ENCODE results near the gene VPS26C.

Gene VPS26C

DNA sequence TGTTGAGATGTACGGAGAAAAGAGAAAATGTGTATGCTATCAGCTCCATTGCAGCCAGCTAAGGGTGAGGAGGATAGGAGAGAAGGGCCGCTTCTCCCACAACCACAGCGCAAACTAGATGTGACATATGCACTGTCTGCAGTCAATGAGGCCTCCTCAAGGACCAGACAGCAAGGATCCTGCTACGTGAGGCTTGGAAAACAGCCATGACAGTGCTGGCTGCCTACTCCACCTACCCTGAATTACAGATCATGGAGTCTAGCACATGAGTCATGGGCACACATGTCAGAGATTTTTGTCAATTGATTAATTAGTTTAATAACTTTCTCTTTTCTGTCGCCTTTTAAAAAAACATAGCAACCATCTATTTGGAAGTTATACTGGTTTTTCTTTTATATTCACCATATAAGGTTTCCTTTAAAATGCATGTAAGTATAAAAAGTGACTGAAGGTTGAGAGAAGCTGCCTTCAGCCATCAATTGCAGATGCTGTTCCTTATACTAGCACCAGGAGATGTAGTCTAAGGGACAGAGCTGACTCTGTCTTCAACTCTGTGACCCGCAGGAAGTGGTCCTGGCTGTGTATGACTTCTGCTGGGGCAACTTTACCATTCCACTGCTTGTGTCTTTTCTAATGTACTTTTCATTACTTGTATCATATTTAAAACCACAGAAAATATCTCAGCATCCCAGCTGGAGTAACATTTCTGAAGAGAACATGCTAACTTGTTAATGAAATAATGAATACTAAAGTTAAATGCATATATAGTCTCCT lies 3.1 kb downstream of the VPS26C start:
- DNase-seq = no peak

DNA sequence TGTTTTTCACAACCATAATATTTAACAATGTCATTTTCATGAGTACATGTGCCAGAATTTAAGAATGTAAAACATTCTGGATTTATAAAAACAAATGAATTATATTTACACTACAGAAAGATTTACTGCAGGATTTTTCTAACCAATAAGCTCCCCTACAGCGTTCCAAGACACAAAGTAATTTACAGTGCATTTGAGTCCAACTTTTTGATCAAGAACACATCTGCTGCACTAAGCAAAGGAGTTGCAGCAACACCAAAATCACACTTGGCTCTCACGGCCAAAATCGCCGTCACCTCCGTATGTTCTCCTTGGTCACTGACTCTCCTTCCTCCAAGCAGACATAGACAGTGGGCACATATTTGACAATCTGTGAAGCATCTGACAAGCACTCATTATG lies 7.7 kb downstream of the VPS26C start:
- no peak for DNase-seq

DNA sequence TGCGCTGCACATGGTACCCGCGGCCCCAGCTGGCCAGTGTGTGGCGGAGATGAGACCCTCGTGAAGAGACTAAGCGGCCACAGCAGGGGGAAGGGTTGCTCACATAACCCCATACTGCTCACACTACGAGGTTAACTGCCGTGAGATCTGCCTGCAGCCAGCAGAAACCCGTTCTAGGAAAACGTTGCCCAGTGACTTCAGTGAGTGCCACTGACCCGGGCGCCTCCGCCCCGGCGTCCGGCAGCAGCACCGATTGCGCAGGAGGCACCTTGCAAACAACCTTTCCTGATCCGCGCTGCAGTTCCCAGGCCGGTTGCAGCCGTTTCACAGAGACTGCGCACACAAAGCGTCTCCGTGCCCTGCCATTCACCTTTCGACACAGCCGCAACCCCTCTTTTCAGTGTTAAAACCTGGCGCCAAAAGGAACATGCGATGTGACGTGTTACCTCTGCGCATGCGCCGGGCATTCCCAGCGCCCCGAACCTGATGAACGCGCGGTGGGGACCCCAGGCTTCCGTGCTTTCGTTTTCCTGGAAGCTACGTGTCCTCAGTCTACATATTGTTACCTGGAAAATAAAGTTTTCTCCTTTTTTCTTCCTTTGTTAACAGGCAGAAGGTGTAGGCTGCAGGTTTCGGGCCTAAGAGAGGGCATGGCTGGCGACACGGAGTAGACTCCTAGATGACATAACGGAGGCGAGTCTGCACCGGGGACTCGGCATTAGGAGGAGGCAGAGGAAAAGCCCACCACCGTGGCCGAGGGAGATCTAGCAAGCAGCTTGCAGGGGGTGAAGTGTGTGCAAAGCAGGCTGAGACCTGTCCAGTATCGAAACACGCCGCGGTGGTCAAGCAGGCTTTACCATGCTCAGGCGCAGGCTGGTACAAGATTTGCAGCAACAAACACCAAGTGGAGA lies 8.9 kb downstream of the VPS26C start:
- DNase-seq = peak; percentile 81

DNA sequence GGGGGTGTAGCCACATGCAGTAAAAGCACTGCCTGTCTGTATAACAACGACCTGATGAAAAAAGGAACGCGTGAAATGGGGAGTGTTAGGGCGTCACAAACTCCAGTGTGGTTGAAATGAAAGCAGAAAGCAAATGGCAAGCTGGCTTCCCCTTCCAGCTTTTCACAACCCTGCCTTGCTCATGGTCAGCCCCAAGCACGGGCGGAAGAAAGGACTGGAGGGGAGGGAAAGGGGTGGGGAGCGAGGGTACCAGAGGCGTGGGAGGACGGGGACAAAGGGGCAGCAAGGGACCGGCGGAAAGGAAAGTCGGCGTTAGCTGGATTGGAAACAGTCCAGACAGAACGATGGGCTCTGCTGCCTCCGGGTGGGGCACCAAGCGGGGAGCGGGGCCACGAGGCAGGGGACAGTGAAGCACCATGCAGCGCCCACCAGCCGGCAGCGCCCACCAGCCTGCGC lies 9.6 kb downstream of the VPS26C start:
- peak; percentile 59 for DNase-seq

DNA sequence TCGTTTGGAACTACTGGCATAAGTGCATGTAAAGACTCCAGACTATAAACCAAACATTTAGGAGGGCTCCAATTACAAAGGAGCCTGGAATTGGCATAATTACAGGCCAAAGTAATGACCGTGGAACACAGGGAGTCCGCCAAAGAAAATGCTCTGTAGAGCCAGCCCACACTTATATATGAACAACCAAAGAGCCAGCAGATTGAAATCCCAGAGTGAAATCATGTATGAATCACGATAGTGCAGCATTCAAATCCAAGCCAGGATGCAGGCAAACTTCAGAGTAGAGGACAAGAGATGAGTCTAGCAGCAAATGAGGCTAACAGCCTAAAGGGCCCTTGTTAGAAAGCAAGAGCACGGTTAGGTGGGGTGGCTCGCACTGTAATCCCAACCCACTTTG lies 13.1 kb downstream of the VPS26C start:
- DNase-seq = no peak

DNA sequence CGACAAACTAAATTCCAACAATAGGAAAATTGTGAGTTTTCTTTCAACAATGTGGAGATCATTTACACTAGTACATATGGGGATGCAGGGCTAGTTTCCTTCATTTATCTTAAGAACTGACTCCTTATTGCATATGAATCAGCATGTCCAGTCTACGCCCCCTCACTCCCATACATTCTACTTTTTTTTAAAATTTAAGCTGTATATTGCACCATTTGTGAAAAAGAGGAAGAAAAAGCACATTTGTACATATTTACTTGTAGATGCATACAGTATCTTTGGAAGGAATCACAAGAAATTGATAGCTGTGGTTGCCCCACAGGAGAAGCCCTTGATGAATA lies 15.9 kb downstream of the VPS26C start:
- DNase-seq = no peak

DNA sequence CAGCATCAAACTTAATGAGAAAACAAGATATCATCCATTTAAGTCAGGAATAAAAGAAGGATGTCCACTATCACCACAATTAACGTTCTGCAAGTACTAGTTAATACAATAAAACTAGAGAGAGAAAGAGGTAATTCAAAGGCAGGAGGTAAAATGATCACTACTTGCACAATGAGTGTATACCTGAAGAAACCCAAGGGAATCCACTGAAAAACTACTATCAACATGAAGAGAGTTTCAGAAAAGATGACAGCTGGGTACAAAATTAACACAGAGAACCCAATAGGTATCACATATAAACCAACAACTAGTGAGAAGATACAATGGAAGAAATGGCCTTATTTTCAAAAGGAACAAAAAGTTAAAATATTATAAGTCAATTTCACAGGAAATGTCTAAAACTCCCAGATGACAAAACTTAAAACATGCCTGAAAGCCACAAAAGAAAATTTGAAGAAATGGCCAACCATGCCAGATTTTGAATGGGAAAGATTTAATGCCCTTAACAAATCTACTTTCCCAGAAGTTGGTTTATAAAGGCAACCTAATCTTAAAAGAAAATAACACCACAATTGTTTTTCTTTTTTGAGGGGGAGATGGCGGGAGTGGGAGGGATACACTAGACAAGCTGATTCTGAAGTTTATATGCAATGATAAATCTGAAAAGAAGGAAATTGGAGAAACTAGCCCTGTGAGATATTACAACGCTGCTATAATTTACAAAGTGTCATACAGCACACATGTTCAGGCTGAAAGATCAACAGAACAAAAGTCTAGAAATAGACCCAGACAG lies 17.8 kb downstream of the VPS26C start:
- DNase-seq = no peak

DNA sequence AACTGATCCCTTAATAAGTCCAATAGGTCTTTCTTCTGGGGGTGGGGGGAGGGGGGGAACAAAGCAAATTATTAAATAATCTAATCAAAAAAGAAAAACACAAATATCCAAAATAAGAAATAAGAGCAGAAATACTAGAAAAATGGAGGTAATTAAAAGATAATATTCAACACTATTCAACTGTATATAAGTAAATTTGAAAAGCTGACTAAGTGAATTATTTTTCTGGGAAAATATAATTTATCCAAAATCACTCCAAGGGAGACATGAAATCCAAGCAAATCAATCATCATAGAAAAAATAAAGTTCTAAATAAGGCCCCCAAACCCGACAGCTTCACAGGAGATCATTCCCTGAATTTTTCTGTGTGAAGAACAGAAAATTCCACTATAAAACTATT lies 18.8 kb downstream of the VPS26C start:
- DNase-seq = no peak

DNA sequence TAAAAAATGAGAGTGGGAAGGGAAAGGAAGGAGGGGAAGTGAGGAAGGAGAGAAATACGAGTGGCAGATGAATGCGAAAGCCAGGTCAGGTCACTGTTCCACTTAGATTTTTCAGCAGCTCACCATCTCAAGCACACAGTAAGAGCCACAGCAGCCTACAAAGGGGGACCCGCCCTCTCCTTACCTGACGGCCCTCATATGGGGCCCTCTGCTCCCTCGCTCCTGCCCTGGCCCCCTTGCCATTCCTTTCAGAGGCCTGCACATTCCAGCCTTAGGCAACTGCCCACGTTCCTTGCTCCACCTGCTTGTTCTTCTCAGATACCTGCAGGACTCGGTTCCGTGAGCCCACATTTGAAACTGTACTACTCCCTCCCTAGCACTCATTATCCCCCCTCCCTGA lies 22.0 kb downstream of the VPS26C start:
- DNase-seq = no peak

DNA sequence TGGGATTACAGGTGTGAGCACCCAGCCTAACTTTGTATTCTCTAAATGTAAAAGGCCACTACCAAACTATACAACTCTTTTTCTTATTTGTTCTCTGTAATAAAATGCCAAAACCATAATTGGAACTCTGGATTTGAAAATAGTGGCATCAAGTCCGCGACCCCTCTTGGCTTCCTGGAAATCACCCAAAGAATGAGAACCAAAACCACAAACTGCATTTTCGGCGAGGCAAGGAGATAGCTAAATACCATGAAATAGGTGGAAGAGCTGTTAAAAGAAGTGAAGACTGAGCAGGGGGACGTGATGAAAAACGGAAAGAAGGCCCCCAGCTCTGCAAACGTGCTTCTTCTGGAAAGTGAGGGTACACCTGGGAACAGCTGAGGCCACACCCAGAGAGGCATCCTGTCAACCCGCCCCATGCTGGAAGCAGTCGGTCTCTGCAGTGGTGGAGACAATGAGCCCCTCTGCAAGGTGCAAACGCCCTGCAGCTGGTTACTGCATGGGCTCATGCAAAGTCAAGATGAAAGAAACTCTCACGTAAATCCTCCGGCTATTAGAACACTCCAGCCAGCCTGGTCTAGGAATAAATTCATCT lies 22.5 kb downstream of the VPS26C start:
- DNase-seq = no peak

DNA sequence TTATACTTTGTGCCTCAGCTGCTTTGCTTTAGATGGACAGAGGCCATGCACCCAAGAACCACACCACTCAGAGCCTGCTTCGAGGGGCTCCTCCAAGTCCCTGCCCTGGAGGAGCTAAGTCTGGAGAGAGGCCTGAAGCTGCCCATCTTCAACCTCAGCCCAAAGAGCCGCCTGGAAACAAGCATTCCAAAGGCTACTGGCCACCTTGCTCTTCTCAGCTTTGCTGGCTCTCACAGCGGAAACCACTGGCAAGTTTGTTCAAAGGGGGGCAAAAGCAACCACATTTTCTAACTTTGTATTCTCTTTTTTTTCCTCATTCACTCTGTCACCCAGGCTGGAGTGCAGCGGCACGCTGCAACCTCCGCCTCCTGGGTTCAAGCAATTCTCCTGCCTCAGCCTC lies 23.2 kb downstream of the VPS26C start:
- no peak for DNase-seq

DNA sequence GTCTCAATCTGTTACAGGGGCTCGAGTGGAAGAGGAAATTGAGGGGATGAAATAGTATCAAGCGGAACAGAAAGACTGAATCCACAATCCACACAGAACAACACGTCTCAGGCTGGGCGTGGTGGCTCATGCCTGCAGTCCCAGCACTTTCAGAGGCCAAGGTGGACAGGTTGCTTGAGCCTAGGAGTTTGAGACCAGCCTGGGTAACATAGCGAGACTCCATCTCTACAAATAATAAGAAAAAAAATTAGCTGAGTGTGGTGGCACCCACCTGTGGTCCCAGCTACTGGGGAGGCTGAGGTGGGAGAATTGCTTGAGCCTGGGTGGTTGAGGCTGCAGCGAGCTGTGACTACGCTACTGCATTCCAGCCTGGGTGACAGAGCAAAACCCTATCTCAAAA lies 25.7 kb downstream of the VPS26C start:
- no peak for DNase-seq

DNA sequence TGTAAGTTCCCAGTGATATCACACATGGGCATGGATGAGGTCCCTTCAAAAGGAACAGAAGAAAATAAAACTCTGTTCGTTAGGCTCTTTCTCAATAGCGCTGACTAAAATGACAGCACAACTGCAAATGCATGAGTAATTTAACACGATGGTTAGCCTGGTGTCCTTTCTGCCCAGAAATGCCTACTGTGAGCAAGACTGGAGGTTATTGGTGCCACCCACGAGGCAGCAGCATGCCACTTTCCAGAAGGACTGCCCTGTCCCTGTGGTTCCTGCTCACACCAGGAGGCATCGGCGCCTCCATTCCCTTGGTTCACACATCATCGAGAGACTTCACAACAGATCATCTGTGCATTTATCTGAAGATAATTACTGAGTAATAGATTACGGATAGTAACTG lies 26.2 kb downstream of the VPS26C start:
- DNase-seq = no peak

DNA sequence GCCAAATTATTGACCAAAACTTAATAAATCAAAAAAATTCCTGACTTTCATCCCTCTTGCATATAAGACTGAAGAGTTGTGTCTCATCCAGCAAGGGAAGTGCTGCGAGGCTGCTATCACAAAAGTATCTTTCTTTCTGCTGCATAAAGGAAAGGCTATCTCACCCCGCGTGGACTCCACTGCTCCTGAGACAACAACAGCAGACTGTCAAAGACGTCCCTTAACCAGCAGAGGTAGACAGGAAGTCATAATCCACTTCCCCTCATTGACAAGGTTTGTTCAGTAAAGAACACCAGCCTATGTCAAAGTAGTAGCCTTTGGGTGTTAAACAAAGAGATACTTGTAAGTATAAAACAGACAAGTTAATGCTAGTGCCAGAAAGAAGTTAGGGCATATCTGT lies 29.4 kb downstream of the VPS26C start:
- no peak for DNase-seq

DNA sequence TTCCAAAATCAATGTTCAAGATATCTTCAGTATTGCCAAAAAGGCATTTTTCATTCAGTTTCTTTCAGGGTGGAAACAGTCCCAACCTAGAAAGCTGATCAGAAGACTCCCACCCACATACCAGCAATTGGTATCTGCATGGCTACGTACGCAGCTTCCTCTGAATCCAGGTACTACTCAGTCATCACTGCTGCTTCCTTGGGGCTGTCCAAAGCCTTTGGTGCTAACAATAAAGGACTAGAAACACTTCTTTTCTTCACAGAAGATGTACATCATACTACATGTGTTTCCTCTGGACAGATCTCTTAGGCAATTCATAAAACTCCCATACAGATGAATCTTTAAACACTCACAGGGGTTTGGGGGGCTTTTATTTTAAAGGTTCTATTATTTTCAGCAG lies 29.8 kb downstream of the VPS26C start:
- no peak for DNase-seq

DNA sequence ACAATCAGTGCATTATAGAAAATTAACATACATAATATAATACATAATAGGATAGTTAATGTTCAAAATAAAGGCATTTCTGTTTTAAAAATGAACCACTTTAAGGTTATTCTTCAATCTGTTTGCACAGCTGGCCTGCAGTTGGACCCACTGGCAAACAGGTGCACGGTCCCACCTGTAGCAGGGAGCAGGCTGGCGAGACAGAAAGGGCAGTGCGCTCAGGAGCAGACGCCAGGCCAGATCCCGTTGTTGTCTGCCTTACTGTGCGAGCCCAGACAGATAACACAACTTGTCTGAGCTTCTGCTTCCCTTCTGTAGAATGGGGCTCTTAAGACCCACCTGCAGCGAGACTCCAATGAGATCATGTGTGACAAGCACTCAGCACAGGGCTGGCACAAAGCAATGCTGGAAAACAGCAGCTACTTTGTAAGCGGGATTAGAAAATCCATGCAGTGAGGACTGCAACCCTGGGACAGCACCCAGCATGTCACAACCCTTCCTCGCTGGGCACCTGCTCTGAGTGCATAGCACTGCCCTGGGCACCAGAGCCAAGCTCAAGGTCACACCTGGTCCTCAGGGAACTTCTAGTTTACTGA lies 33.5 kb downstream of the VPS26C start:
- no peak for DNase-seq

DNA sequence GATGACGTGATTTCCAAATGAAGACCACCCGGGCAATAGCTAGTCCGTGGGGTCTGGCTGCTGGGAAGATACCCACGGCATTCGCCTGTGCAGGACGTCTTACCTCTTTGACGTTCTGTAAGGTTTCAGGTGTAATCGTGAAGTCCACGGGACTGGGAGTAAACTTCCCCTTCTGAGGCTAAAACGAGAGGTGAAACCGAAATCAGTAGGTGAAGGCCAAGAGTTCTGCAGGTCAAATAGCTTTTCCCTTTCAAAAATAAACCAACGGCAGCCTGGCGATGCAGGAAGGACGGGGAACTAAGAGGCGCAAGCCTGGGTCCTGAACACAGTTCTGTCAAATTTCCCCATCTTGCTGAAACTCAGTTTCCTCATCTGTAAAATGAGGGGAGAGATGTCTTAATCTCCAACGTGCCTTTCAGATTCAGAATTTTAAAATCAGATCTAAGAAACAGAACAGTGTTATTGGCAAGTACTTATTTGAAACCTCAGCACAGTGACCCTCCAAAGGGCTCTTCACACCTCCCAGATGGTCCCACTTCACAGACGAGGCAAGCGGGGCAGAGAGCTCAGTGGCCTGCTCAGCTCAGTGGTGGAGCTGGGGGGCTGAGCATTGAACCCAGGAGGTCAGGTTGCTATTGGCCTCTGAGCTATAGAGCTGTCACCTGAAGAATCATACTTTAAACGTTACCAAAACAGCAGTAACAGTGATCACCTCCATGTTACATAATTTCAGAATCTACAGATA lies 34.7 kb downstream of the VPS26C start:
- no peak for DNase-seq

DNA sequence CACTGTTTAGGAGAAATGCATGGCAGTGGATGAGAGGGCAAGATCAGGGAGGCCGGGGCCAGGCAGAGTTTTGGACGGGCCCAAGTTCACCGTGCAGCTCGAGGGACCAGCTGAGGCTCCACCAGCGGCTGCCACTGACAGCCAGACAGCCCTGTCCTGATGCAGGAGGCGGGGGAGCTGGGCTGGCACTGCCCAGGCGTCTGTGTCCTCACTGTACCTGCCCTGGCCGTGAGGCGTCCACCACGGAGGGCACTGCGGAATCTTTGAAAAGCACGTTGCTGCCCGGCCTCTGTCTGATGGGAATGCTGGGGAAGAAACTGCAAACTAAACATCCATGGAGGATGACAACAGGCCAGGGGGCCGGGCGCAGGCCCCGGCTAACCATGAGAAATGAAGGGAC lies 35.5 kb downstream of the VPS26C start:
- DNase-seq = no peak

DNA sequence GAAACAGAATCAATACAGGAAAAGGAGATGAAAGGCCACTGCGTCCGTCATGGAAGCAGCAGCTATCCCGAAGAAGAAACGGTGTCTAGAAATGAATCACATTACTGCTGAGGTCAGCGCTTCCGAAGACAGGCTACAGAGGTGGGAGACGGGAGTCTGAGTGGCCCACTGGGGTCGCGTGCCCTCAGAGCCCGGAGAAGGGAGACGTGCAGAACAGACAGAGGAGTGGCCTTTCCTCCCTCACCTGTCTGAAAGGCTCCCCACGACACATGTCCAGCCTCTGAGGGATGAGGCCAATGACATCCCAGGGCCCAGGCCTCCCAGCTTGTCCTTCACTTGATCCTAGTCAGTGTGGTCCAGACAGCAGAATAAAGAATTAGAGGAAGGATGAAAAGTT lies 35.9 kb downstream of the VPS26C start:
- DNase-seq = no peak

DNA sequence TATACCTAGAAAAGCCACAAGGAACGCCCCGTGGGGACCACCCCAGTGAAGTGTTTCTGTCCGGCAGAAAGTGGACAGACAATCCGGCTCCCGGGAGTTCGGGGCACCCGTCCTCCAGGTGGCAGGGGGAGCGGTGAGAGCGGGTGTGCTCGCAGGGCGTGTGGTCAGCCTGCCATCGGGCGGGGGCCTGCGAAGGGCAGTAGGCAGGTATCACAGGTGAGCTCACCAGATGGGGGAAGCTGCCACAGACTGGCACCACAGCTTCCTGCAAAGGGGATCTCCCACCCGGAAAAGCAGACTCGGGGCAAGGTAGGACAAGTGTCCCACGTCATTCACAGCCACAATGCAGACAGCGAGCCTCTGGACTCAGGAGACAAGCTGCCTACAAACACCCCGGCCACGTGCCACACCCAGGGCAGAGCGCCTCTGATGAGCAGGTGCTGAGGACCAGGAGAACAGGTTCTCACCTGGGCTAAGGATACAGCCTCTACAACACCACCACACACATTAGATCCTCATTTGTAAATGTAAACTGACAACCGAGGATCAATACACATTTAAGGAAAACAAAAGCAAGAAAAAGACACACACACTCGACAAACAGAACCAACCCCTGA lies 36.4 kb downstream of the VPS26C start:
- DNase-seq = no peak

DNA sequence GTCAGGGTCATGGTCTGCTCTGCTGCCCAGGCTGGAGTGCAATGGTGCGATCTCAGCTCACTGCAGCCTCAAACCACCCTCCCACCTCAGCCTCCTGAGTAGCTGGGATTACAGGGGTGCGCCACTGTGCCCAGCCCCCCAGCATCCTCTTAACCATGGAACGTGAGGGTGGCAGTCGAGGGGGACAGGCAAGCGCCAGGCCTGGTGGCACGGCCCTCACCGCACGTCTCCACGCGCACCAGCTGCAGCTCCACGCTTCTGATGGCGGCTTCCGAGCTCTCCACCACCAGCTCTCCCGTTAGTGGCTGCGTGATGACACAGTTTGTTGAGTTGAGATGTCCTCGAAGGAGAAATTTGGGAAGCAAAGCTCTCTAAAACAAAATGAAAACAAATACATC lies 39.1 kb downstream of the VPS26C start:
- no peak for DNase-seq
